HG02884 (cell line): ENCODE data around the gene MPHOSPH9.

ENCODE experiments used
- ATAC-seq: cut with Tn5 transposase; IDR thresholded peaks from one replicate; pipeline ENCODE4 v1.9.1; 2021; ENCODE audit warnings: mild to moderate bottlenecking, moderate library complexity; ENCODE audit not compliant: unreplicated experiment

MPHOSPH9 gene

GRCh38 chr12:123104809-123105208 lies 128.1 kb downstream of the MPHOSPH9 start:
- no peak for ATAC-seq
